Stimulated activated CD8-positive, alpha-beta memory T cell treated with anti-CD3 and anti-CD28 coated beads, Interleukin-4, amount 100 ng/mL, for 24 hours (primary cell): ENCODE results near the gene CDH6.
"Not testable (repeated sequence)": the region's sequence is repeated elsewhere in the genome, so short reads cannot be mapped to it uniquely, and the experiment has no call there.

Source experiments
- DNase-seq: peaks from one replicate; pipeline ENCODE4 v3.0.0-alpha.2; 2020; ENCODE audit warnings: low read depth

CDH6 gene

GRCh38 chr5:31333475-31333874 is 140.0 kb downstream of the CDH6 start:
- DNase-seq: no peak

- DNase-seq: no peak
These were observed 140.8 kb downstream of the CDH6 start for GRCh38 chr5:31334061-31334860.

GRCh38 chr5:31335456-31335855 is 142.0 kb downstream of the CDH6 start:
- no peak for DNase-seq

GRCh38 chr5:31343946-31344345 is 150.5 kb downstream of the CDH6 start:
- DNase-seq: no peak

DNA sequence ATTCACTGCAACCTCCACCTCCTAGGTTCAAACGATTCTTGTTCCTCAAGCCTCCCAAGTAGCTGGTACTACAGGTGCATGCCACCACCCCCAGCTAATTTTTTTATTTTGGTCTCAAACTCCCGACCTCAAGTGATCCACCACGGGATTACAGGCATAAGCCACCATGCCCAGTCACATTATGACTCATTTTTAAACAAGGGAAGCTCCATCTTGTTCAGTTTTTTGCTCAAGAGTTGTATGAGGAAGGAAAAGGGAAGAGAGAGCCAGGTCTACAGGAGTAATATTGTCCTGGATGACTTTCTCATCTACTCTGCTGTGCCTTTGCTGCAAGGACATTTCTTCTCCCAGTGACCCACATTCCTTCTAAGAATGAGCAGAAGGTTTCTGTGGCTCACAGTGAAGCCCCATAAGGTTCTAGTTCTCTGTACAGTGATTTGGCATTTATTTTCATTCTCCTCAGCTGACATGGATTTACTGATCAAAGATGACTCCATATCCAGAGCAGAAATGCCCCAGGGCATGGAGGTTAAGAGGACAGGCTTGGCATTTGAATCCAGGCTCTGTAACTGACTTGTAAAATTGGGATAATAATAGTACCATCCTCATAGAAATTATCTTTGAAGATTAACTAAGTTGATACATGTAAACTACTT is 153.5 kb downstream of the CDH6 start:
- DNase-seq: no peak

DNA sequence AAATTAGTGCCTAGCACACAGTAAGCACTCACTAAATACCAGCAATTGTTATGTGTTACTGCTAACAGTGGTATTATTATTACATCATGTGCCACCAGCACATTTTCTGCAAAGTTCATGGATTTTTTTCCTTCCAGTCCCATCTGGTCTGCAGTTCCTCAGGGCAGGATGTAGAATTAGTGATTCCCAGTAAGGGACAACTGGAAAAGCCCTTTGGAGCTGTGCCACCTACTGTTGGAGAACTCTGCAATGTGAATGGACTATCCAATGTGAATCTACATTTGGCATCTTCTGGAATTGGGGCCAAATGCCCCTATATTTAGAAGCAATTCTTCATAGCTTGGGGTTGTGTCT is 154.0 kb downstream of the CDH6 start:
- no peak for DNase-seq

DNA sequence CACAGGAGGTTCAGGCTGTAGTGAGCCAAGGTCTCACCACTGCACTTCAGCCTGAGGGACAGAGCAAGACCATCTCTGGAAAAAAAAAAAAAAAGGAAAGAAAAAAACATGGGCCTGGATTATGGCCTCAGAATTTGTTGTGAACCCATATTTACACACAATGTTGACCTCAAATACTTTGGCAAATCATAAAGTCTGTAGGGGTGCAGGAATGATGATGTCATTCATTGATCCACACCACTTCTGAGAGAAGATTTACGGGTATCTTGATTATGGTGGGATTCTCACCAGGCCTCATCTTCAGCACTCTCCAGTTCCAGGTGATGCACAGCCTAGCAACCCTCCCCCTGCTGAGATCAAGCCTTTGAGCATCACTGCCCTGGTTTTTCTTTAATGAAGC is 156.9 kb downstream of the CDH6 start:
- DNase-seq: no peak

DNA sequence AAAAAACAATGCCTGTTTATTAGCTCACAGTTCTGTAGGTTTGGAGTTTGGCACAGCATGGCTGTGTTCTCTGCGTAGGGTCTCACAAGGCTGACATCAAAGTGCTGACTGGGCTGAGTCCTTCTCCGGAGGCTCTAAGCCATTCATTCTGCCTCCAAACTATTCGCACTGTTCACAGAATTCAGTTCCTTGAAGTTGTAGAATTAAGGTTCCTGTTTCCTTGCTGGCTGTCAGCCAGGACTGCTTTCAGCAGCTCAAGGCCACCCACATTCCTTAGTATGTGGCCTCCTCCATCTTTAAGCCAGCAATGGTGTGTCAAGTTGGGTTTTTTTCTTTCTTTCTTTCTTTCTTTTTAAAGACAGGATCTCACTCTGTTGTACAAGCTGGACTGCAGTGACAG is 161.9 kb downstream of the CDH6 start:
- DNase-seq: no peak

DNA sequence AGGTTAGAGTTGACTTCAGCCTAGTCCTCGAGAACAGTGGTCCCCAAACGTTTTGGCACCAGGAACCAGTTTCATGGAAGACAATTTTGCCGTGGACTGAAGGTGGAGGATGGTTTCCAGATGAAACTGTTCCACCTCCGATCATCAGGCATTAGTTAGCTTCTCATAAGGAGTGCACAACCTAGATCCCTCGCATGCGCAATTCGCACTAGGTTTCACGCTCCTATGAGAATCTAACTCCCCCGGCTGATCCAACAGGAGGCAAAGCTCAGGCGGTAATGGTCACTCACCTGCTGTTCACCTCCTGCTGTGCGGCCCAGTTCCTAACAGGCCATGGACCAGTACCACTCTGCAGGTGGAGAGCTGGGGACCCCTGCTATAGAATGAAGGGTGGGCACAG is 163.6 kb downstream of the CDH6 start:
- no peak for DNase-seq

GRCh38 chr5:31359839-31360238 is 166.4 kb downstream of the CDH6 start:
- no peak for DNase-seq

DNA sequence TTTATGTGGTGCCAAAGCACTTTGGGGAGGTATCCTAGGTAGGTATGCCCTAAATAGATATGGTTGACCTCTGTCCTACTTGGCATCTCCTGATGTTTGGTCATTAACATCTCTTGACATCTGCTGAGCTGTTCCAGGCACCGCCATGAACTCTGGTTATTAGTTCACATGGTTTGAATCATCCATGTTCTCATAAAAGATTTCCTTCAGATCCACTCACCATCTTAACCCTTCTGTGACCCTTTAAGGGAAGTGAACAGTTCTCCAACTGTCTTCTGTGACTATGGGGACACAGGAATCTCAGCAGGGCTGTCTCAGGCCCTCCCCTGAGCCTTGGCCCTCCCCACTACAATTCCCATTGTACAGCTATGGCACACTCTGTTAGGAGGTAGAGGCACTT is 167.7 kb downstream of the CDH6 start:
- DNase-seq: no peak

- not testable (repeated sequence) for DNase-seq
These were observed 168.4 kb downstream of the CDH6 start for GRCh38 chr5:31361704-31362528.

DNA sequence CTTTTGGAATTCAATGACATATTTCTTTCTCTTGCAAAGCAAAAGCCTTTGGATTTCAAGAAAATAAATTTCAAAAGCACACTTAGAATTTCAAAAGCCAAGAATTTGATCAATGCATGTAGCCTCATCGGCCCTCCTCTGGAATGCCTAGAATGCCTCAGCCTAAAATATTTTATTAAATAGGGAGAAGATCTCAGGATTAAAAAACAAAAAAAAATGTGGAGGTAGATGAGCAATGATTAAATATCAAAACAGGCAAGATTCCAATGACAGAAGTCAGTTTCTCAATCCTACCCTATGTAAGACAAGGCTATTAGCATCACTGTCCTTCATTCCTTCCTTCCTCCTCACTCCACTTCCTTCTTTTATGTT is 169.0 kb downstream of the CDH6 start:
- DNase-seq: no peak

- no peak for DNase-seq
These were observed 169.6 kb downstream of the CDH6 start for GRCh38 chr5:31362931-31363568.

DNA sequence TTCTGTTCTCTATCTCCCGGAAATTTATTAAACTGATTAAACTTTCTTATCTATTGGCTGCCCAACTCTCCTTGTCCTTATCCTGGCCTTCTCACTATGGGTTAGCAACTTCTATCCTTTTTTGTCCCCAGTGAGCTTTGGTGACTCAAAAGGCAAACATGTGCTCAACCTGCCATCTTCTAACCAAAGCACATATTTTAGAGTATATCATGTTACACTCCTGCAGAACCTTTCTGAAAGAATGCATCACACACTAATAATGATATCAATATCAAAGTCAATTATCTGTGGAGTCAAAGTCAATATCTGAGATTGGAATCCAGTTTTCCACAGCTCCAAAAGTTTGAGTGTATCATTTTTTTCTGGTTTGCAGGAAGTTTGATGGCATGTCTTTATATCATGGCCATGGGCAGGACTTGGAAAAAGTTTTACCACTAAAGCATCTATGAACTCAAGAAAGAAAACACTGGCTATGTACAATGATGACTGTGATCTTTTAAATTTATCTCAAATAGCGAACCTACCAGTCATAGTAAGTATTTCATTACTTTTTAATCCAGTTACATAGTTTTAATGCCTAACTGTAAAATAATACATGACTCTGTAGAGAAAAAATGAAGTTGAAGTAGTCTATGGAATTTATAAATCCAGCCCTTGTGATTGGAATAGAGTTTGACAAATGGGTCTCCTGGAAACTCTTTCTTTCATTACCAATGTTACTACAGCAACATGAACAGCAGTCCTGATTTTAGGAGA is 171.6 kb downstream of the CDH6 start:
- DNase-seq: no peak

DNA sequence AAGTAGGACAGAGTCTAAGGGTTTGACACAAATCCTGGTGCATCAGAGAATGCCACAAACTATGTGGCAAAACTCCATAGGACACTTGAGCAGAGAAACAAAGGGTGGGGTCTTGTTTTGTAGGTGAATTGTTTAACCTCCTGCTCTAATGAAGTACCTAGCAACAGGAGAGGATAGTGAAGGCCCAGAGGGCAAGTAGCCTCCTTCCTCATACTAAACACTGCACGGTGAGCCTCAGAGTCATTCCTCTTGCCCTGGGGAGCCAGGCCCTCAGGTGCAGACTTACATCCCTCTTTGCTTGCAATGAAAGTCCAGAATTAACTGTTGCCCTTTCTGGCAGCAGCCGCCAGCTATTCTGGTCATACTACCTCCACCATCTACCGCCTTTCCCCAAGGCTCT is 172.3 kb downstream of the CDH6 start:
- DNase-seq: no peak

DNA sequence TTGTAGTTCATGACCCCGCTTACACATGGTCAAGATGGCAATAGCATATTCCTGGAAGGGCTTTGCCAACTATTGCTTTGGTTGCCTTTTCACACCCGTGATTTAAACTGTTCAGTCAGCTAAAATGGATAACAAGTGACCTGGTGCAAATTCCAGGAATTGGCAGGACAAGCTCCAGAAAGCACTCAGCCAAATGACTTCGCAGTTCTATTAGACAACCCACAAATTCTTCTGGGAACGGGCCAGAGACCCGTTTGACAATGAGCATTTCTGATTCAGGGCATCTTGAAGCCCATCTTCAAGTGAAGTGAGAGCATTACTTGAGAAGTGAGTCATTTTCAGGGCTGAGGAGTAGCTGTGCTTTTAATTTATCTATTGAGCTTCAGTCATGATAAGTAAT is 173.5 kb downstream of the CDH6 start:
- no peak for DNase-seq

DNA sequence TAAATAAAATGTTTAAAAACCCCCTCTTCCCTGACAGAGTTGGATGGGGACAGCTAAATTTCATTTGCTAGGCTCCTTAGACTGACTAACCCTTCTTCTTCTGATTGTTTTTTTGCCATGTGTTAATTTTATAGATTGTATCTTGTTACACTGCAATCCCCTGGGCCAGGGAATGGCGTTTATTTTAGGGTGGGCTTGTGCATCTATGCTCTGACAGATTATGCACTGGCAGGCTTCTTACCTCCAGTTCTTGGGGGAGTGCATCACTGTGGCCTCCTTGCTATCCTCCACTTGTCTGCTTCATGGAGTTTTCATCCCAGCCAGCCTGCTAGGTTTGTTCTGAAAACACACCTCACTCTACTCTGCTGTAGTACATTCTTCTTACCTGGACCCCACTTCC is 178.6 kb downstream of the CDH6 start:
- DNase-seq: no peak

GRCh38 chr5:31375999-31376720 is 182.7 kb downstream of the CDH6 start:
- DNase-seq: no peak

DNA sequence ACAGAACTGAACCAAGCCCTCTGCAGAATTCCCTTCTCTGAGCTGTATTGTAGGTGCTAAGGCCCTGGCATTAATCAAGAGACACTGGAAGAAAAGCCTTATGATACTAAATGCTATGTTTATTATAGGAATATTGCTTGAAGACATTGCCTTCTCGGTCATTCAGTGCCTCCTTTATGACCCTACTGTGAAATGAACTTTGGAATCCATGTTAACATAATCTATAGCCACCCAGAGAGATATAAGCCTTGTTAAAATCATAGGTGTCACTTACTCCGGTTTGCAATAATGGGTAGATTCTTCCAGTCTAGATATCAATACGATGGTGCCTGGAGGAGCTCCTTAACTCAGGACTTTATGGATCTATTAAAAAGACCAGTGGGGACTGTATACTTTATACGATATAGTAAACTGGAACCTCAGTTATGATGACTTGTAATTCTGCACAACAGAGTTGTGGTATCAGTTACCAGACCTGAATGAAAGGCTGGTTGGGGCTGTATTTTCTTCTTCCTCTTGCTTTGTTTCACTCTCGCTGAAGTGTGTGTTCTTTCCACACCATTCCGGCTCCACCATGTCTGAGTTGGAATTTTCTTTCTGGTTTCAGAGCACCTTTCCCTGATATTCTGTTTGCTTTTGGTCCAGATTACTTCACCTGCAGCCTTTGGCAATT is 183.9 kb downstream of the CDH6 start:
- no peak for DNase-seq

GRCh38 chr5:31378136-31378535 is 184.7 kb downstream of the CDH6 start:
- no peak for DNase-seq
